ENCODE results near the gene DAPK1.

Gene DAPK1

GRCh38 chr9:87731321-87731720 is 233.7 kb downstream of the DAPK1 start:
- no peaks in the 10 kb centered on the region for H3K9me3 ChIP-seq (ENCODE audit: control insufficient read depth, insufficient read depth, low read depth, low read length)
- no peak overlapping the region for H3K27ac ChIP-seq (ENCODE audit: extremely low read depth, low read depth, low read length)
- ChIA-PET POLR2A (no interaction called here), CTCF (no interaction called here)
- no peak overlapping the region for H3K4me3 ChIP-seq (ENCODE audit: low read depth, low read length)
- TF ChIP-seq ZNF223 (tag by site-specific recombination; IDR thresholded peaks at IDR 0.05) (no peak), ZNF280D (tag by site-specific recombination; IDR thresholded peaks at IDR 0.05) (no peak), ZNF394 (tag by site-specific recombination; IDR thresholded peaks at IDR 0.05; ENCODE audit: borderline replicate concordance) (no peak), OSR2 (tag by site-specific recombination; IDR thresholded peaks at IDR 0.05) (no peak), ZNF791 (tag by site-specific recombination; IDR thresholded peaks at IDR 0.05) (no peak), ZNF433 (tag by site-specific recombination; IDR thresholded peaks at IDR 0.05; ENCODE audit: low read depth) (no peak), ZEB2 (tag by site-specific recombination; IDR thresholded peaks at IDR 0.05) (no peak), ZNF157 (tag by site-specific recombination; IDR thresholded peaks at IDR 0.05) (no peak), ZNF654 (tag by site-specific recombination; IDR thresholded peaks at IDR 0.05; ENCODE audit: low read depth) (no peak), ZNF132 (tag by site-specific recombination; IDR thresholded peaks at IDR 0.05; ENCODE audit: borderline replicate concordance) (no peak), ZNF416 (tag by site-specific recombination; IDR thresholded peaks at IDR 0.05) (no peak), ZNF184 (tag by site-specific recombination; IDR thresholded peaks at IDR 0.05) (no peak), ZFP69B (tag by site-specific recombination; IDR thresholded peaks at IDR 0.05) (no peak)
- peaks cover 0 to 51% of the 10 kb centered on the region in 2 experiments for H3K36me3 ChIP-seq (ENCODE audit: control insufficient read depth in 2 of 2, insufficient read depth in 1 of 2, low read length in 2 of 2)
- H3K4me1 ChIP-seq (ENCODE audit: control insufficient read depth, insufficient read depth, low read length): no peaks in the 10 kb centered on the region

GRCh38 chr9:87732344-87732743 is 234.7 kb downstream of the DAPK1 start:
- POLR2A ChIA-PET: no interaction called here
- TF ChIP-seq KLF9 (tag by site-specific recombination; IDR thresholded peaks at IDR 0.05; ENCODE audit: low read depth): no peak
- Histone ChIP-seq H3K27ac (ENCODE audit: extremely low read depth, low read depth, low read length) (no peak overlapping the region), H3K36me3 (ENCODE audit: control insufficient read depth in 2 of 2, insufficient read depth in 1 of 2, low read length in 2 of 2) (peaks cover 0 to 51% of the 10 kb centered on the region in 2 experiments), H3K4me3 (ENCODE audit: low read depth, low read length) (no peak overlapping the region), H3K9me3 (ENCODE audit: control insufficient read depth, insufficient read depth, low read depth, low read length) (no peaks in the 10 kb centered on the region), H3K4me1 (ENCODE audit: control insufficient read depth, insufficient read depth, low read length) (no peaks in the 10 kb centered on the region)
- CTCF ChIA-PET: interaction anchor here (0.6 kb wide), 2 partner anchors 32 to 1318 kb away, joined by 3 to 4 read pairs; no protein-coding TSS in a partner anchor

GRCh38 chr9:87732756-87733155 is 235.1 kb downstream of the DAPK1 start:
- H3K4me1 ChIP-seq (ENCODE audit: control insufficient read depth, insufficient read depth, low read length): no peaks in the 10 kb centered on the region
- H3K36me3 ChIP-seq (ENCODE audit: control insufficient read depth in 2 of 2, insufficient read depth in 1 of 2, low read length in 2 of 2): peaks cover 0 to 48% of the 10 kb centered on the region in 2 experiments
- TF ChIP-seq ZBTB6 (tag by site-specific recombination; IDR thresholded peaks at IDR 0.05): no peak
- TF ChIP-seq ZNF692 (tag by site-specific recombination; IDR thresholded peaks at IDR 0.05): no peak
- ChIA-PET POLR2A (no interaction called here), CTCF (interaction anchor here (0.6 kb wide), 1 partner anchor 1318 kb away, joined by 4 read pairs; no protein-coding TSS in a partner anchor)
- H3K4me3 ChIP-seq (ENCODE audit: low read depth, low read length): no peak overlapping the region
- H3K27ac ChIP-seq (ENCODE audit: extremely low read depth, low read depth, low read length): no peak overlapping the region
- H3K9me3 ChIP-seq (ENCODE audit: control insufficient read depth, insufficient read depth, low read depth, low read length): no peaks in the 10 kb centered on the region
